HEK293 (cell line): Measurements from ENCODE around the gene WWTR1.
A peak's percentile ranks its signal among the peaks of the same experiment; 100 is the strongest.

ENCODE experiments used
- BCL11A ChIP-seq: fragments of 450-650 bp; formaldehyde crosslinking; IDR thresholded peaks from 2 replicates; pipeline ENCODE4 v1.5.1; 2016; ENCODE audit warnings: low read depth, missing biosample characterization, missing genetic modification characterization
- FEZF1 ChIP-seq: fragments of 450-650 bp; formaldehyde crosslinking; IDR thresholded peaks from 2 replicates; pipeline ENCODE4 v1.5.1; 2016; ENCODE audit warnings: missing biosample characterization, missing genetic modification characterization
- KLF17 ChIP-seq: fragments of 450-650 bp; formaldehyde crosslinking; IDR thresholded peaks from 2 replicates; pipeline ENCODE4 v1.5.1; 2016; ENCODE audit warnings: missing biosample characterization, missing genetic modification characterization
- KLF7 ChIP-seq: fragments of 450-650 bp; formaldehyde crosslinking; IDR thresholded peaks from 2 replicates; pipeline ENCODE4 v1.5.1; 2016; ENCODE audit warnings: missing biosample characterization, missing genetic modification characterization, borderline replicate concordance
- SCRT1 ChIP-seq: fragments of 450-650 bp; formaldehyde crosslinking; IDR thresholded peaks from 2 replicates; pipeline ENCODE4 v1.5.1; 2016; ENCODE audit warnings: missing biosample characterization, missing genetic modification characterization, borderline replicate concordance
- SP3 ChIP-seq: fragments of 450-650 bp; formaldehyde crosslinking; IDR thresholded peaks from 2 replicates; pipeline ENCODE4 v1.5.1; 2016; ENCODE audit warnings: missing biosample characterization, missing genetic modification characterization
- YY2 ChIP-seq: fragments of 450-650 bp; formaldehyde crosslinking; IDR thresholded peaks from 2 replicates; pipeline ENCODE4 v1.5.1; 2016; ENCODE audit warnings: missing biosample characterization, missing genetic modification characterization
- ZBTB48 ChIP-seq: fragments of 450-650 bp; formaldehyde crosslinking; IDR thresholded peaks from 2 replicates; pipeline ENCODE4 v1.5.1; 2016; ENCODE audit warnings: missing biosample characterization, missing genetic modification characterization
- ZFP3 ChIP-seq: fragments of 450-650 bp; formaldehyde crosslinking; IDR thresholded peaks from 2 replicates; pipeline ENCODE4 v1.5.1; 2016; ENCODE audit warnings: low read depth, missing biosample characterization, missing genetic modification characterization
- ZNF16 ChIP-seq: fragments of 450-650 bp; formaldehyde crosslinking; IDR thresholded peaks from 2 replicates; pipeline ENCODE4 v1.5.1; 2016; ENCODE audit warnings: low read depth, missing biosample characterization, missing genetic modification characterization
- ZNF341 ChIP-seq: fragments of 450-650 bp; formaldehyde crosslinking; IDR thresholded peaks from 2 replicates; pipeline ENCODE4; 2016; ENCODE audit warnings: low read depth, missing biosample characterization, missing genetic modification characterization
- ZNF350 ChIP-seq: fragments of 450-650 bp; formaldehyde crosslinking; IDR thresholded peaks from 2 replicates; pipeline ENCODE4 v1.5.0; 2017; ENCODE audit warnings: missing biosample characterization, mild to moderate bottlenecking, missing genetic modification characterization
- ZNF391 ChIP-seq: fragments of 450-650 bp; formaldehyde crosslinking; IDR thresholded peaks from 2 replicates; pipeline ENCODE4 v1.5.1; 2016; ENCODE audit warnings: low read depth, missing biosample characterization, missing genetic modification characterization, borderline replicate concordance
- ZNF394 ChIP-seq: fragments of 450-650 bp; formaldehyde crosslinking; IDR thresholded peaks from 2 replicates; pipeline ENCODE4 v1.5.1; 2016; ENCODE audit warnings: missing biosample characterization, missing genetic modification characterization, mild to moderate bottlenecking, moderate library complexity, borderline replicate concordance
- ZNF416 ChIP-seq: fragments of 450-650 bp; formaldehyde crosslinking; IDR thresholded peaks from 2 replicates; pipeline ENCODE4 v1.5.1; 2016; ENCODE audit warnings: missing biosample characterization, missing genetic modification characterization
- ZNF558 ChIP-seq: fragments of 450-650 bp; formaldehyde crosslinking; IDR thresholded peaks from 2 replicates; pipeline ENCODE4 v1.5.1; 2016; ENCODE audit warnings: missing biosample characterization, missing genetic modification characterization
- ZNF585B ChIP-seq: fragments of 450-650 bp; formaldehyde crosslinking; IDR thresholded peaks from 2 replicates; pipeline ENCODE4 v1.5.1; 2016; ENCODE audit warnings: missing biosample characterization, missing genetic modification characterization
- ZNF596 ChIP-seq: fragments of 450-650 bp; IDR thresholded peaks from 2 replicates; pipeline ENCODE4 v1.5.0; 2018; ENCODE audit warnings: missing biosample characterization, mild to moderate bottlenecking, missing genetic modification characterization, moderate library complexity
- ZNF600 ChIP-seq: fragments of 450-650 bp; formaldehyde crosslinking; IDR thresholded peaks from 2 replicates; pipeline ENCODE4 v1.5.1; 2016; ENCODE audit warnings: missing biosample characterization, missing genetic modification characterization
- ZNF645 ChIP-seq: fragments of 450-650 bp; formaldehyde crosslinking; IDR thresholded peaks from 2 replicates; pipeline ENCODE4; 2016; ENCODE audit warnings: missing biosample characterization, missing genetic modification characterization
- ZNF701 ChIP-seq: fragments of 450-650 bp; formaldehyde crosslinking; IDR thresholded peaks from 2 replicates; pipeline ENCODE4 v1.5.1; 2016; ENCODE audit warnings: missing biosample characterization, missing genetic modification characterization
- ZNF792 ChIP-seq: fragments of 450-650 bp; formaldehyde crosslinking; IDR thresholded peaks from 2 replicates; pipeline ENCODE4 v1.5.1; 2016; ENCODE audit warnings: missing biosample characterization, missing genetic modification characterization
- ZSCAN30 ChIP-seq: fragments of 450-650 bp; IDR thresholded peaks from 2 replicates; pipeline ENCODE4 v1.5.1; 2018; ENCODE audit warnings: missing biosample characterization, mild to moderate bottlenecking, missing genetic modification characterization, moderate library complexity
- ZXDB ChIP-seq: fragments of 450-650 bp; formaldehyde crosslinking; IDR thresholded peaks from 2 replicates; pipeline ENCODE4 v1.5.1; 2016; ENCODE audit warnings: missing biosample characterization, missing genetic modification characterization
- TF ChIP-seq, protein P1 (sequence below): fragments of 450-650 bp; formaldehyde crosslinking; conservative IDR thresholded peaks from 2 replicates; pipeline ENCODE4 v1.5.1; 2016; ENCODE audit warnings: low read depth, missing biosample characterization, missing genetic modification characterization
- TF ChIP-seq, protein P2 (sequence below): fragments of 450-650 bp; IDR thresholded peaks from 2 replicates; pipeline ENCODE4 v1.5.1; 2018; ENCODE audit warnings: missing biosample characterization, mild to moderate bottlenecking, missing genetic modification characterization
- TF ChIP-seq, protein P3 (sequence below): fragments of 450-650 bp; formaldehyde crosslinking; IDR thresholded peaks from 2 replicates; pipeline ENCODE4 v1.5.1; 2017; ENCODE audit warnings: missing biosample characterization, missing genetic modification characterization

Gene WWTR1

DNA sequence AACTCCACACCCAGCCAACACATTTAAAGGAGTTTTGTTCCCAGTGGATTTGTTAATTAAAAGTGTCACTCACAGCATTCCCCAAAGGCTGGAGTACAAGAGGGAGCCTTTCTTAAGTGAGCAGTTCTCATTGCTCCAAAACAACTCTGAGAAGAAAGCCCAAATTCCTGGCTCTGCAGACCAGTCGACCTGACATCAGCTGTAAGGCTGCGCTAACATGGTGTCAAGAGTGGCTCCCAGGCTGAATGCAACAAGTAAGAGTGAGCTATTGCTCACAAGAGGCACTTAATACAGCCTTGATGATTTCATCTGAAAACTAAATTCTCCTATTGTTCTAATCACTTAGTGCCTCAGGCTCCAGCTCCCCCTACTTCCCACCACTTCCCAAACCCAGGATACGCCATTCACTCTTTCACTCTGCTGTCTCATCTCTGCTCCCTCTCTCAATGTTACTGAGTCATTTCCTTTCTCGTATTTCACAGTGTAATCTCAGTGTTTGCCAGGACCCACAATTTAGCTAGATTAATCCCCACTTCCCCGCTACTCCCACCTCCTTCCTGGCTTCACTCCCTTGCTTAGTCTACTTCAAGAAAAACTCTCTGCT, 81.8 kb downstream of the WWTR1 start (continued):
- TF ChIP-seq BCL11A (tag by site-specific recombination) (no peak; the same call in 1 of the 2 replicates), ZFP3 (tag by site-specific recombination) (no peak), SCRT1 (tag by site-specific recombination) (0 out of 2 replicates have a peak, but pooled peaks have one; percentile 20), ZNF600 (tag by site-specific recombination) (peak; percentile 93), KLF17 (peak; percentile 78), ZBTB48 (no peak), KLF7 (tag by site-specific recombination) (no peak), ZNF350 (tag by site-specific recombination) (no peak), ZSCAN30 (tag by site-specific recombination) (no peak), ZNF596 (no peak), ZNF416 (no peak), ZNF585B (tag by site-specific recombination) (no peak), ZNF558 (tag by site-specific recombination) (peak; percentile 47; the same call in 1 of the 2 replicates), SP3 (tag by site-specific recombination) (0 out of 2 replicates have a peak, but pooled peaks have one; percentile 38), ZXDB (peak; percentile 84), ZNF701 (tag by site-specific recombination) (no peak), ZNF792 (tag by site-specific recombination) (no peak), ZNF16 (no peak), ZNF391 (tag by site-specific recombination) (peak; percentile 29; the same call in 1 of the 2 replicates), ZNF341 (tag by site-specific recombination) (no peak), ZNF645 (no peak), FEZF1 (tag by site-specific recombination) (peak; percentile 47; the same call in 1 of the 2 replicates), YY2 (tag by site-specific recombination) (no peak), ZNF394 (tag by site-specific recombination) (peak; percentile 97)
- TF ChIP-seq, protein P1, sequence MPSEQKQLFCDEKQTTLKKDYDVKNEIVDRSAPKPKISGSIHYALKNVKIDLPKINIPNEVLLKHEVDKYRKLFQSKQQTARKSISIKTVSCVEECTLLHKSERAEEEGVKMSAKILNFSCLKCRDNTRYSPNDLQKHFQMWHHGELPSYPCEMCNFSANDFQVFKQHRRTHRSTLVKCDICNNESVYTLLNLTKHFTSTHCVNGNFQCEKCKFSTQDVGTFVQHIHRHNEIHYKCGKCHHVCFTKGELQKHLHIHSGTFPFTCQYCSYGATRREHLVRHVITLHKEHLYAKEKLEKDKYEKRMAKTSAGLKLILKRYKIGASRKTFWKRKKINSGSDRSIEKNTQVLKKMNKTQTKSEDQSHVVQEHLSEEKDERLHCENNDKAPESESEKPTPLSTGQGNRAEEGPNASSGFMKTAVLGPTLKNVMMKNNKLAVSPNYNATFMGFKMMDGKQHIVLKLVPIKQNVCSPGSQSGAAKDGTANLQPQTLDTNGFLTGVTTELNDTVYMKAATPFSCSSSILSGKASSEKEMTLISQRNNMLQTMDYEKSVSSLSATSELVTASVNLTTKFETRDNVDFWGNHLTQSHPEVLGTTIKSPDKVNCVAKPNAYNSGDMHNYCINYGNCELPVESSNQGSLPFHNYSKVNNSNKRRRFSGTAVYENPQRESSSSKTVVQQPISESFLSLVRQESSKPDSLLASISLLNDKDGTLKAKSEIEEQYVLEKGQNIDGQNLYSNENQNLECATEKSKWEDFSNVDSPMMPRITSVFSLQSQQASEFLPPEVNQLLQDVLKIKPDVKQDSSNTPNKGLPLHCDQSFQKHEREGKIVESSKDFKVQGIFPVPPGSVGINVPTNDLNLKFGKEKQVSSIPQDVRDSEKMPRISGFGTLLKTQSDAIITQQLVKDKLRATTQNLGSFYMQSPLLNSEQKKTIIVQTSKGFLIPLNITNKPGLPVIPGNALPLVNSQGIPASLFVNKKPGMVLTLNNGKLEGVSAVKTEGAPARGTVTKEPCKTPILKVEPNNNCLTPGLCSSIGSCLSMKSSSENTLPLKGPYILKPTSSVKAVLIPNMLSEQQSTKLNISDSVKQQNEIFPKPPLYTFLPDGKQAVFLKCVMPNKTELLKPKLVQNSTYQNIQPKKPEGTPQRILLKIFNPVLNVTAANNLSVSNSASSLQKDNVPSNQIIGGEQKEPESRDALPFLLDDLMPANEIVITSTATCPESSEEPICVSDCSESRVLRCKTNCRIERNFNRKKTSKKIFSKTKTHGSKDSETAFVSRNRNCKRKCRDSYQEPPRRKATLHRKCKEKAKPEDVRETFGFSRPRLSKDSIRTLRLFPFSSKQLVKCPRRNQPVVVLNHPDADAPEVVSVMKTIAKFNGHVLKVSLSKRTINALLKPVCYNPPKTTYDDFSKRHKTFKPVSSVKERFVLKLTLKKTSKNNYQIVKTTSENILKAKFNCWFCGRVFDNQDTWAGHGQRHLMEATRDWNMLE (tag by site-specific recombination): no peak
- TF ChIP-seq, protein P2, sequence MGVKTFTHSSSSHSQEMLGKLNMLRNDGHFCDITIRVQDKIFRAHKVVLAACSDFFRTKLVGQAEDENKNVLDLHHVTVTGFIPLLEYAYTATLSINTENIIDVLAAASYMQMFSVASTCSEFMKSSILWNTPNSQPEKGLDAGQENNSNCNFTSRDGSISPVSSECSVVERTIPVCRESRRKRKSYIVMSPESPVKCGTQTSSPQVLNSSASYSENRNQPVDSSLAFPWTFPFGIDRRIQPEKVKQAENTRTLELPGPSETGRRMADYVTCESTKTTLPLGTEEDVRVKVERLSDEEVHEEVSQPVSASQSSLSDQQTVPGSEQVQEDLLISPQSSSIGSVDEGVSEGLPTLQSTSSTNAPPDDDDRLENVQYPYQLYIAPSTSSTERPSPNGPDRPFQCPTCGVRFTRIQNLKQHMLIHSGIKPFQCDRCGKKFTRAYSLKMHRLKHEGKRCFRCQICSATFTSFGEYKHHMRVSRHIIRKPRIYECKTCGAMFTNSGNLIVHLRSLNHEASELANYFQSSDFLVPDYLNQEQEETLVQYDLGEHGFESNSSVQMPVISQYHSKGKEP (tag by site-specific recombination): no peak
- TF ChIP-seq, protein P3, sequence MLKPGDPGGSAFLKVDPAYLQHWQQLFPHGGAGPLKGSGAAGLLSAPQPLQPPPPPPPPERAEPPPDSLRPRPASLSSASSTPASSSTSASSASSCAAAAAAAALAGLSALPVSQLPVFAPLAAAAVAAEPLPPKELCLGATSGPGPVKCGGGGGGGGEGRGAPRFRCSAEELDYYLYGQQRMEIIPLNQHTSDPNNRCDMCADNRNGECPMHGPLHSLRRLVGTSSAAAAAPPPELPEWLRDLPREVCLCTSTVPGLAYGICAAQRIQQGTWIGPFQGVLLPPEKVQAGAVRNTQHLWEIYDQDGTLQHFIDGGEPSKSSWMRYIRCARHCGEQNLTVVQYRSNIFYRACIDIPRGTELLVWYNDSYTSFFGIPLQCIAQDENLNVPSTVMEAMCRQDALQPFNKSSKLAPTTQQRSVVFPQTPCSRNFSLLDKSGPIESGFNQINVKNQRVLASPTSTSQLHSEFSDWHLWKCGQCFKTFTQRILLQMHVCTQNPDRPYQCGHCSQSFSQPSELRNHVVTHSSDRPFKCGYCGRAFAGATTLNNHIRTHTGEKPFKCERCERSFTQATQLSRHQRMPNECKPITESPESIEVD (tag by site-specific recombination): peak; percentile 78
